NCI-H524 treated with DMSO at 0.1 percent for 48 hours (cell line): ENCODE data around the gene FAM131B.
"Not testable (repeated sequence)": the region's sequence is repeated elsewhere in the genome, so short reads cannot be mapped to it uniquely, and the experiment has no call there.

Experiments used
- DNase-seq: peaks from one replicate; lab custom pipeline; 2025; lab: John Stamatoyannopoulos, UW

The FAM131B gene

DNA sequence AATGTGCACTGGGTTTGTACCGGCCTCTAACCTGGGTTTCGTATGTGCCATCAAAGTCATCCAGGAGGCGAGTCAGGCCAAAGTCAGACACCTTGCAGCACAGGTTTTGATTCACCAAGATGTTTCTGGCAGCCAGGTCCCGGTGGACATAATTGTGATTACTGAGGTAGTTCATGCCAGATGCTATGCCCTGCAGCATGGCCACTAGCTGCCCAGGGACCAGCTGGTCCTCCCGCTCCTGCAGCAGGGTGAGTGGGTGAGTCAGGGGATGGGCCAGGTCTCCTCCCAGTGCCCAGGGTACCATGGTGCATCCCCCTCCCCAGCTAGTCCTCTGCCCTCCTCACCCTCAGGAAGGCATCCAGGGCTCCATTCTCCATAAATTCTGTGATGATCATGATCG, 32.3 kb upstream of the FAM131B start:
- DNase-seq = no peak

DNA sequence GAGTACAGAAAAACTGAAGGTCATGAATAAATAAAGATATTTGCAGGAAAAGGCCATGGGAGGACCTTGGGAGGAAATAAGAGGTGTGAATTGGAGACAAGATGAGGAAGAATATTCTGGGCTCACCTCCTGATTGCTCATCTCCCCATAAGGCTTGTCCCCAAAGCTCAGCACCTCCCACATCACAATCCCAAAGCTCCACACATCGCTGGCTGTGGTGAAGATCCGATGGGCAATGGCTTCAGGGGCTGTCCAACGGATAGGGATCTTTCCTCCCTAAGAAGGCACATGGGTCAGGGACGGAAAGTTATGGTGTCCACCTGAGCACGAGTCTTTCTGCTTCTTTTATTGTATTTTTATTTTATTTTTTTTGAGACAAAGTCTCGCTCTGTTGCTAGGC, 31.6 kb upstream of the FAM131B start:
- no peak for DNase-seq

- no peak for DNase-seq
Measured at GRCh38 chr7:143393267-143394041, 30.9 kb upstream of the FAM131B start.

DNA sequence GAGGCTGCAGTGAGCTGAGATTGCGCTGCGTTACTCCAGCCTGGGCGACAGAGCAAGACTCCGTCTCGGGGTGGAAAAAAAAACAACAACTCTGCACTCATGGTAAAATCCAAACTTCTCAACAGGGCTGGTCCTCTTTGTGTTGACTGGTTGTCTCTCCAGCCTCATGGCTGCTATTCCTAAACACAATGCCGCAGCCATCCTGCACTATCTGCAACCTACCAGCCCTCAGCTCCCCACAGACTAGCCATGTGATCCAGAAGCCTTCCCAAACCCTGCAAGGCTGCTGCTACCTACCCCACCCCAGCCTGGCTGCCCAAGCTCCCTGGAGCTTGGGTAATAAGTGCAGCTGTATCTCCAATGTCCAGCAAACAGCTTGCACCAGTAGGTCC, 30.4 kb upstream of the FAM131B start:
- no peak for DNase-seq

GRCh38 chr7:143392427-143392826, 29.9 kb upstream of the FAM131B start:
- not testable (repeated sequence) for DNase-seq

DNA sequence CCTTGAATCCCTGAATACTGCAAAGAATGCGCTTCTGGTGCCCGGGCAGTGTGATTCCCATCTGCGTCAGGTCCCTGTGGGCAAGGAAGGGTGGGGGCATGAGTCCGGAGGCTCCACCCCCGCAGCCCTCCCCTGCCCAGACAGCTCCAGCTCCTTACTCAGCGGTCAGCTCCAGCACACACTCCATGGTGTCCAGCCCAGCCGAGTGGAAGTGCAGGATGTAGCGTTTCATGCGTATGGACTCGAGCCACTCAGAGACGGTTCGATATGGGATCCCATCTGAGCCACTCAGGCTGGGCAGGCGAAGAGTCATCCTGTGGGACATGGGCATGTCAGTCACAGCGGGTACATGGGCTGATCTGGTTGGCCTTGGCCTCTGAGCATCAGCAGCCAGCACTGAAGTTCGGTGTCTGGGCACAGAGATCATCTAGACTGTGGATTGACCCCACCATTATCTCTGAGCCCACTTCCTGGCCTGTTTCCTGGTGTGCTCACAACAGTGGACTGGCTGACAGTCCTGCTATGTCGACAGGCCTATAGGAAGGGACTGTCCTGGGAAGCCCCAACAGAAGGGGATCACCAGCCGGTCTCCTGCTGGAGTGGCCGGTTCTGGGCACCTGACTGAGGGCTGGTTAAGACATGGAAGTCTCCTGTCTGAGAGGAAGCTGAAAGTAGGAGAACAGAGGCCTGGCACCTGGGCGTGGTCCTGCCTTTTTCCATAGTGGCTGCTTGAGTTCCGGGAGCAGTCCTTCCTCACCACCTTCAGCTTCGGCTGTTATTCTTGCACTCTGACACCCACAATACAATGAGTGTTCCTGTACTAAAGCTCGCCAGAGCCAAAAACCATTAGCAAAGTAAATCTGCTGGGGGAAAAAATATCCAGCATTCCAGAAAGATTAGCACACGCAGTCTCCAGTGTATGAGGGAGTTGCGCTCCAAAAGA, 29.2 kb upstream of the FAM131B start:
- DNase-seq = no peak

DNA sequence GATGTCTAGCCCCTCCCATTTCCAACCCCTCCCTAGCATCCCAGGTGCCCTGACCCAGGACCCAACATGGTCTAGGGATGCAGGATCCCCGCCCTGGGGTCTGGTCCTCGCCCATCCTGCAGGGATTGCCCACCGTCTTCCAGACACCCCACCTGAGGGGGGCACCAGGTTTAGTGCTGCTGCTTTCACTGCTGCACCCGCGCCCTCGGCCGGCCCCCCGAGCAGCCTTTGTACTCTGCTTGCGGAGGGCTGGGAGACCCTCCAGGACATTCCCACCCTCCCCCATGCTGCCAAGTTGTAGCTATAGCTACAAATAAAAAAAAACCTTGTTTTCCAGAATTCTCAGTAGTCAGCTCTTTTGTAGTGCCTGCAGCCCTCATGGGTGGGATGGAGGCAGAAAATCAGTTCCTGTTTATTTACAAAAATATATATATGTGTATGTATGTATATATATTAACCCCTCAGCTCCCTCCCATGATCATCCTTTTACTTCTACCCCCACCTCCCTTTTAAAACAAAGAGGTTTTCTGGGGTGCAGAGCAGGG, 28.3 kb upstream of the FAM131B start:
- DNase-seq = no peak

DNA sequence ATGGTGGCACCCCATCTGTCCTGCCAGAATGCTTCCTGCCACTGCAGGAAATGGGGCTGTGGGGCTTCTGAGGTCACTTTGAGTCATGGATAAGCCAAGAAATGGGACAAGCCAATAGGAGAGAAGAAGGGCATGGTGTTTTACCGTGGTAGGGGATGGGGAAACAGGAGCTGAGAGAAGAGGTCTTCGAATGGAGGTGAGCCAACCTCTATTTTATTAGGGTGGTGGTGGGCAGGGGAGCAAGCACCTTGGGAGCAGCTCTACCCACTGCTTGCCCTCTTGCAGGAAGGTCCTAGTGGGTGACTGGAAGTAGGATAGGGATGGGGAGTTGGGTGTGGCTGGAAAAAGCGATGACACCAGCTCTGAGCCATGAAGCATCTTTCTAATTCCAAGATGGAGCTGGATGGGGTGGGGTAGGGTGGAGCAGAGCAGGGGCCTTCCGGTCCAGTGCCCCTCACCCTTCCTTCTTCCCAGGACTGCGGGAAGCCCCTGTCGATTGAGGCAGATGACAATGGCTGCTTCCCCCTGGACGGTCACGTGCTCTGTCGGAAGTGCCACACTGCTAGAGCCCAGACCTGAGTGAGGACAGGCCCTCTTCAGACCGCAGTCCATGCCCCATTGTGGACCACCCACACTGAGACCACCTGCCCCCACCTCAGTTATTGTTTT, 27.7 kb upstream of the FAM131B start:
- DNase-seq = no peak

- DNase-seq = no peak
Measured at GRCh38 chr7:143389316-143390103, 27.0 kb upstream of the FAM131B start.

GRCh38 chr7:143388491-143389101, 26.1 kb upstream of the FAM131B start:
- DNase-seq = no peak

- DNase-seq = no peak
Measured at GRCh38 chr7:143388051-143388450, 25.5 kb upstream of the FAM131B start.

DNA sequence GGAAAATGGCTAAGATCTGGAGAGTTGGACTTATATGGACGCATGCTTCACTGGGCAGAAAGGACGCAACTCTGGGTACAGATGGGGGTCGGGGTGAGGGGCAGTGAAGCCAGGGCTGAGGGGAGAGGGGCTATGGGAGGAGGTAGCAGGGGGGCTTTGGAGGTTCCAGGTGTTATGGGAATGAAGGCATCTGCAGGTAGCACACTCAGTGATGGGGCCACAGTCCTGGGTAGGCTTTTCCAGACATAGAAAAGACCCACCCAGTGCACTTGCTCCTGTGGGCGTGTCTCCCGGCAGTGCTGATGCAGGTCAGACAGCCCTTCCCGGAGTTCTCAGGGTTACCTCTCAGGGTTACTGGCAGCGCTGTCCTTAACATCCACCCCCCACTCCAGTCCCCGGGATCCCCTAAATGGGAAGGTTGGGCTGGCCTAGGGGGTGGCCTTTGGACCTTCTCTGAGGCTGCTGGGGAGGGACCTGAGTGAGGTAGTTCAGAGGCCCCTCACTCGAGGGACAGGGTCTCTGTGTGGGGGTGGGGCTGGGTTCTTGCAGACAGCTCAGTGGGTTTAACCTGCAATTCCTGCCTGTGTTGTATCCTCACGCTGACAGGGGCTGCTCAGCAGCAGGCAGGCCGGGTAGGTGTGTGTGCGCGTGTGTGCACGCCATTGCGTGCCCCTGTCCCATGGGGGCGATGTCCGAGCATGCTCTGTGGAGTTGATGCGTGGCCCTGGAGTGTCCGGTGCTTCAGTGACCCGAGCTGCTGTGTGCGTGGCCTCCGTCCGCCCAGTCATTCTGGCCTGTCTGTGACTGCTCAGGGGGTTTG, 24.9 kb upstream of the FAM131B start:
- no peak for DNase-seq

- DNase-seq = no peak
Measured at GRCh38 chr7:143385891-143386781, 23.6 kb upstream of the FAM131B start.

DNA sequence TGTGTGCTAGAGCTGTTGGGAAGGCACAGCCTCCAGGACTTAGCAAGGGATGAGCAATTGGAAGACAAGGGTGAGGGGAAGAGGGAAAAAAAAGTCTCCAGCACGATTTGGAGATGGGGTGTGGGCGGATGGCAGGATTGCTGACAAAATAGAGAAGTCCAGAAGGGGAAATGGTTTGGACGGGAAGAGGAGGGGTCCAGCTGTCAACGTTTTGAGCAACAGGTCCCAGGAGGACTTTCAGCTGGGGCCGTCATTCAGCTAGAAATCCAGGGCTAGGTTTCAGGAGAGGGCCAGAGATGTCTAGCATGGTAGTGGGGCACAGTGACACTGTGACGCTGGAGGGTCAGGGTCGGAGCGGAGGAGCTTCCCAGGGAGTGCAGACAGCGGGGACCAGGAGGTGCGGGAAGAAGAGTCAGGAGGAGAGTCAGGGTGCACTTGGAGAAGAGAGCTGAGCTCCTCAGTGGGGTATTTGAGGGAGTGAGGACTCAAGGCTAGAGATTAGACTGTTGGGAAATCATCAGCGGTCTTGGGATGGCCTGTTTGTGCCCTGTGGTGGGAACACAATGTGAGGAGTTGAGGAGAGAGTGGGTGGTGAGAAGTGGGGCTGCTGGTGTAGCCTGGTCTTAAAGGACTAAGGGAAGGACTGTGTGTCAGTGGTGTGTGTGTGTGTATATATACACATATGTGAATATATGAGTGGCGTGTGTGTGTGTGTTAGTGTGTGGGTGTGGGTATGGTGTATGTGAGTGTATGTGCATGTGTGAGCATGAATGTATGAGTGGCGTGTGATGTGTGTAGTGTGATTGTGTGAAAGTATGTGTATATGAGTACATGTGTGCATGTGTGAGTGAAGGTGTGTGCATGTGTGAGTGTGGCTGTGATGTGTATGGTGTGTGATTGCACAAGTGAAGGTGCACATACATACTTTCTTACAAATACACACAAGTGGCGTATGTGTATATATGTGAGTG, 22.4 kb upstream of the FAM131B start:
- DNase-seq = no peak

DNA sequence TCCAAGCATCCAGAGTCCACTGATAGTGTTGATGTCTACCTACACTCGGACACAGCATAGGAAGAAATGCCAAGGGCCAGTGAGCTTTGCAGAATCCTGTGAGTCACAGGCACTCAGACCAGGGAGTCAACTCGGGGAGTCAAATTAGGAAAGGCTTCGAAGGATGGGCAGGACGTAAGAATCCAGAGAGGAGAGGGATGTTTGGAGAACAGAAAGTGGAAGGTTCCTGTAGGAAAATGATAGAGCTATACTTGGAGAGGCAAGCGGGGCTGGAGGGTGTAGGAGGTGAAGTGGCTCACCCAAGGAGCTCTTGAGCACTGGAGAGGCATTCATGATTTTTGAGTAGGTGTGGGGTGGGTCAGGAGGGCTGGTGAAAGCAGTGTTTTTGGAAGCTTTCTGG, 21.6 kb upstream of the FAM131B start:
- no peak for DNase-seq

DNA sequence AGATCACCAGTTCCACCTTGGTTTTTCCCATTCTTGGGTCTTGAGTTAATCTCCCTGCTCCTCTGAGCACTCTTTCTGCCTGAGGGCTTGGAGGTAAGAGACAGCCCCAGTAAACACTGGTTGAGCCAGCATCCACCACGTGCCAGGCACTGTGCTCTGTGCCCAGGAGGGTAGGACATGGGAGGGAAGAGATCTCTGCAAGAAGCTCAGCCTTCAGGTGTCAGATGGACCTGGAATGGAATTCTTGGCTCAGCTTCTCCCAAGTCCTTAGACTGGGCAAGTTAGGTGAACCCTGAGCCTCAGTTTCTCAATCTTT, 21.1 kb upstream of the FAM131B start:
- no peak for DNase-seq

DNA sequence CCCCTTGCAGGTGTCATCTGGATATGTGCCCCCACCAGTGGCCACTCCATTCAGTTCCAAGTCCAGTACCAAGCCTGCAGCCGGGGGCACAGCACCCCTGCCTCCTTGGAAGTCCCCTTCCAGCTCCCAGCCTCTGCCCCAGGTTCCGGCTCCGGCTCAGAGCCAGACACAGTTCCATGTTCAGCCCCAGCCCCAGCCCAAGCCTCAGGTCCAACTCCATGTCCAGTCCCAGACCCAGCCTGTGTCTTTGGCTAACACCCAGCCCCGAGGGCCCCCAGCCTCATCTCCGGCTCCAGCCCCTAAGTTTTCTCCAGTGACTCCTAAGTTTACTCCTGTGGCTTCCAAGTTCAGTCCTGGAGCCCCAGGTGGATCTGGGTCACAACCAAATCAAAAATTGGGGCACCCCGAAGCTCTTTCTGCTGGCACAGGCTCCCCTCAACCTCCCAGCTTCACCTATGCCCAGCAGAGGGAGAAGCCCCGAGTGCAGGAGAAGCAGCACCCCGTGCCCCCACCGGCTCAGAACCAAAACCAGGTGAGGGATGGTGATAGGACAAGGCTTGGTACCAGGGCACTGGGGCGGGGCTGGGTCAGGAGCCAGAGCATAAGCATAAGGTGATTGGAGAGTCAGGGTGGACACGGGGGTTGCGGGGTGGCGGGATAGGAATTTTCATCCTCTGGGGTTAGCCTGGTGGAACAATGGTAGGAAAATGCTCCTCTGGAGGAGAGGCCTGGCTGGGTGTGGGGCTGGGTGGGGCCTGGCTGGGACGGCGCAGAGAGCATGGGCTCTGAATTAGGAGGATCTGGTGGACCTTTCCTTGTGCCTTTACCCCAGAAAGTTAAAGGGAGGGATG, 20.5 kb upstream of the FAM131B start:
- no peak for DNase-seq
